WI38 (cell line): Measurements from ENCODE around the gene TDG.

Experiments used
- H3K4me3 ChIP-seq: 2 replicates; pipeline ENCODE4 v1.5.1; 2011; ENCODE audit warnings: low read depth, mild to moderate bottlenecking, control low read depth, low read length
- TF ChIP-seq, protein P1 (sequence below): IDR thresholded peaks from 2 replicates; pipeline ENCODE4 v1.5.1; 2012; ENCODE audit warnings: low read depth, mild to moderate bottlenecking, control low read depth, low read length

TDG gene

DNA sequence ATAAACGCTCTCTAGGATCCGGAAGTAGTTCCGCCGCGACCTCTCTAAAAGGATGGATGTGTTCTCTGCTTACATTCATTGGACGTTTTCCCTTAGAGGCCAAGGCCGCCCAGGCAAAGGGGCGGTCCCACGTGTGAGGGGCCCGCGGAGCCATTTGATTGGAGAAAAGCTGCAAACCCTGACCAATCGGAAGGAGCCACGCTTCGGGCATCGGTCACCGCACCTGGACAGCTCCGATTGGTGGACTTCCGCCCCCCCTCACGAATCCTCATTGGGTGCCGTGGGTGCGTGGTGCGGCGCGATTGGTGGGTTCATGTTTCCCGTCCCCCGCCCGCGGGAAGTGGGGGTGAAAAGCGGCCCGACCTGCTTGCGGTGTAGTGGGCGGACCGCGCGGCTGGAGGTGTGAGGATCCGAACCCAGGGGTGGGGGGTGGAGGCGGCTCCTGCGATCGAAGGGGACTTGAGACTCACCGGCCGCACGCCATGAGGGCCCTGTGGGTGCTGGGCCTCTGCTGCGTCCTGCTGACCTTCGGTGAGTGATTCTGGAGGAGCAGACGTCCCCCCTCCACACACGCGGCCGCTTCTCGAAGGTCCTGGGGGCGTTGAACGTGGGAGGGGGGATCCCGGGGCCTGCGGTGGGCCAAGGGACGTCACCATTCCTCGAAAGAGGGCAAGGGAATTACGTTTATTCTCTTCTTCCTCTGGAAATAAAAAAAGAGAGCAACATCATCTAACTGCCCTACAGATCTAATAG lies 35.5 kb upstream of the TDG start, which contains the start of gene HSP90B1:
HSP90B1 (plus strand) TSS at position 377 of the 753 bp plus-strand sequence; CDS start at position 483, 106 bp downstream.
- H3K4me3 ChIP-seq: peak within 1 kb of the TSS; percentile 70
- TF ChIP-seq, protein P1, sequence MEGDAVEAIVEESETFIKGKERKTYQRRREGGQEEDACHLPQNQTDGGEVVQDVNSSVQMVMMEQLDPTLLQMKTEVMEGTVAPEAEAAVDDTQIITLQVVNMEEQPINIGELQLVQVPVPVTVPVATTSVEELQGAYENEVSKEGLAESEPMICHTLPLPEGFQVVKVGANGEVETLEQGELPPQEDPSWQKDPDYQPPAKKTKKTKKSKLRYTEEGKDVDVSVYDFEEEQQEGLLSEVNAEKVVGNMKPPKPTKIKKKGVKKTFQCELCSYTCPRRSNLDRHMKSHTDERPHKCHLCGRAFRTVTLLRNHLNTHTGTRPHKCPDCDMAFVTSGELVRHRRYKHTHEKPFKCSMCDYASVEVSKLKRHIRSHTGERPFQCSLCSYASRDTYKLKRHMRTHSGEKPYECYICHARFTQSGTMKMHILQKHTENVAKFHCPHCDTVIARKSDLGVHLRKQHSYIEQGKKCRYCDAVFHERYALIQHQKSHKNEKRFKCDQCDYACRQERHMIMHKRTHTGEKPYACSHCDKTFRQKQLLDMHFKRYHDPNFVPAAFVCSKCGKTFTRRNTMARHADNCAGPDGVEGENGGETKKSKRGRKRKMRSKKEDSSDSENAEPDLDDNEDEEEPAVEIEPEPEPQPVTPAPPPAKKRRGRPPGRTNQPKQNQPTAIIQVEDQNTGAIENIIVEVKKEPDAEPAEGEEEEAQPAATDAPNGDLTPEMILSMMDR: no peak

DNA sequence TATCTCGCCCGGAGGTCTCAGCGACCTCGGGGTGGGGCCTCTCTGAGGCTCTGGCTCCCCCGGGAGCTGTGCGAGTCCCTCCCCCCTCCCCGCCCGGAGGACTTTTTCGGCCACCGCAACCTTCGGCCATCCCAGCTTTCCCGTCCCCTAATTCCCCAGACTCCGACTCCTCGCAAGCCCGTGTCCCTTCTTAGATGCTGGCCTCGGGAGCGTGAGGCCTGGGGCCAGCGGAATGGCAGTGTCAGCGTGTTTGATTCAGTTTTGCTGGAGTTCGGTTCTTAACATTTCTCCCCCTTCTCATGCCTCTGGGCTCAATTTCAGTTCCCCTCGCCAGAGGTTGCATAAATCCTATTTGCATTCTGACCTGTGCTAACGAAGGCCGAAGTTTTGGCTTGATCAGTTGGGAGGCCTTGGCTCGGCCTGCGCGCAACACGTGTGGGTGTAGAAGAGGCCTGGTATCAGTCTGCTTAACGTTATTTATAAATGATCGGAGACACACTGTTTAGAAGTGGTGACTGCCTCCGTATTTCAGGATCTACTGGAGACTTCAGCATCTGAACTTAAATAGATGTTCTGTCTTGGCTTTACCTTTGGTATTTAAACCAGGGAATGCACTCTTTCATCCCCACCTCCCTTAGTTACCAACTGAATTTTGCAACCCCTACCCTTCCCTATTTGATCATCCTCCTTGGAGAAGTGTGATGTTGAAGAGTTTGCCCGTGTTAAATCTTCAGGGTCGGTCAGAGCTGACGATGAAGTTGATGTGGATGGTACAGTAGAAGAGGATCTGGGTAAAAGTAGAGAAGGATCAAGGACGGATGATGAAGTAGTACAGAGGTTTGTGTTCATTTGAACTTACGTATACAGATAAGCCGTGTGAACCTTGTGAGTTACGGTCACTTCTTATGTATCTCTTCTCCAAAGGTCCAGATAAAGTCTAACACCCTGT lies 34.6 kb upstream of the TDG start:
- TF ChIP-seq, protein P1: no peak
- H3K4me3 ChIP-seq: peak overlapping the region; percentile 70

- TF ChIP-seq, protein P1: no peak
Measured at GRCh38 chr12:103933237-103933636, 32.4 kb upstream of the TDG start.

GRCh38 chr12:103936679-103937078 lies 29.0 kb upstream of the TDG start:
- TF ChIP-seq, protein P1: no peak
- no peak overlapping the region for H3K4me3 ChIP-seq

More at GRCh38 chr12:103933237-103933636, 32.4 kb upstream of the TDG start:
- H3K4me3 ChIP-seq: peak overlapping the region; percentile 2; the same call in 1 of the 2 replicates

- H3K4me3 ChIP-seq: no peak overlapping the region
- TF ChIP-seq, protein P1: no peak
Measured at GRCh38 chr12:103944964-103945363, 20.7 kb upstream of the TDG start.

- TF ChIP-seq, protein P1: no peak
- no peak overlapping the region for H3K4me3 ChIP-seq
Measured at GRCh38 chr12:103947871-103948555, 17.7 kb upstream of the TDG start.
